Stimulated activated CD8-positive, alpha-beta memory T cell treated with anti-CD3 and anti-CD28 coated beads, Interleukin-4, amount 100 ng/mL, for 1 hour (primary cell): ENCODE results near the gene COX7B2.

ENCODE experiments used
- DNase-seq, 2 donors: peaks; one replicate each; pipeline ENCODE4 v3.0.0-alpha.2; 2020; ENCODE audit warnings: low read depth in 2 of 2, low spot score in 1 of 2

The COX7B2 gene

GRCh38 chr4:46890056-46890455 lies 19.0 kb downstream of the COX7B2 start:
- no peak for DNase-seq

GRCh38 chr4:46889410-46889809 lies 19.6 kb downstream of the COX7B2 start:
- DNase-seq, result no peak

- no peak for DNase-seq
Observed at GRCh38 chr4:46886711-46887110, 22.3 kb downstream of the COX7B2 start.

- DNase-seq, result no peak
Observed at GRCh38 chr4:46878641-46879040, 30.4 kb downstream of the COX7B2 start.

GRCh38 chr4:46874811-46875210 lies 34.2 kb downstream of the COX7B2 start:
- no peak for DNase-seq

- DNase-seq, result no peak
Observed at GRCh38 chr4:46870411-46870810, 38.6 kb downstream of the COX7B2 start.

GRCh38 chr4:46856333-46856732 lies 52.7 kb downstream of the COX7B2 start:
- DNase-seq, result no peak

- no peak for DNase-seq
Observed at GRCh38 chr4:46852800-46853199, 56.2 kb downstream of the COX7B2 start.

- no peak for DNase-seq
Observed at GRCh38 chr4:46850026-46850425, 59.0 kb downstream of the COX7B2 start.

- peak in 1 of 2 donors; percentile 5 for DNase-seq
Observed at GRCh38 chr4:46844325-46844917, 64.6 kb downstream of the COX7B2 start.

- DNase-seq, result no peak
Observed at GRCh38 chr4:46839128-46839527, 69.9 kb downstream of the COX7B2 start.

- no peak for DNase-seq
Observed at GRCh38 chr4:46837639-46838038, 71.4 kb downstream of the COX7B2 start.

- DNase-seq, result no peak
Observed at GRCh38 chr4:46836584-46836983, 72.5 kb downstream of the COX7B2 start.

- no peak for DNase-seq
Observed at GRCh38 chr4:46830971-46831454, 78.0 kb downstream of the COX7B2 start.

- no peak for DNase-seq
Observed at GRCh38 chr4:46820154-46820553, 88.9 kb downstream of the COX7B2 start.

GRCh38 chr4:46819095-46819494 lies 90.0 kb downstream of the COX7B2 start:
- no peak for DNase-seq

- DNase-seq, result no peak
Observed at GRCh38 chr4:46818604-46819003, 90.4 kb downstream of the COX7B2 start.

GRCh38 chr4:46817806-46818205 lies 91.2 kb downstream of the COX7B2 start:
- no peak for DNase-seq

- DNase-seq, result no peak
Observed at GRCh38 chr4:46804781-46805413, 104.1 kb downstream of the COX7B2 start.

GRCh38 chr4:46793036-46793435 lies 116.0 kb downstream of the COX7B2 start:
- DNase-seq, result no peak

GRCh38 chr4:46781434-46782092 lies 127.5 kb downstream of the COX7B2 start:
- no peak for DNase-seq

GRCh38 chr4:46765465-46765864 lies 143.6 kb downstream of the COX7B2 start:
- no peak for DNase-seq
